ENCODE data around the gene PAK2.
"Not testable (repeated sequence)": the region's sequence is repeated elsewhere in the genome, so short reads cannot be mapped to it uniquely, and the experiment has no call there.

Gene PAK2

DNA sequence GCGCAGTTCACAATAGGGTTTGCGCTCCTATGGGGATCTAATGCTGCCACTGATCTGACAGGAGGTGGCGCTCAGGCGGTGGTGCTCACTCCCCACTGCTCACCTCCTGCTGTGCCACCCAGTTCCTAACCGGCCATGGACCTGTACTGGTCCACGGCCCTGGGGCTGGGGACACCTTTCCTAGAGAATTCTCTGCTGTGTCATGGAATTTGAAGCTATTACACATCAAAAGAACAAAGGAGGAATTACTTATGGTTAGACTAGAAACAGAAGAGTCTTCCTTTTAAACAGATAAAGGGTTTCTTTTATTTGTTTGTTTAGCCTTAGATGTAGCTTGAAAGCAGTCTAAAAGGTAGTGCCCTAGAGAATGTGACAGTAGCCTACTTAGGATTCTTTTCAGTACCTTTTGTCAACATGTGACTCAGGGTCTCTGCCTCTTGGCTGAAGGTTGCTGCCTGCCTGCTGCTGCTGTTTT, 50.3 kb downstream of the PAK2 start:
- no peak for DNase-seq

DNA sequence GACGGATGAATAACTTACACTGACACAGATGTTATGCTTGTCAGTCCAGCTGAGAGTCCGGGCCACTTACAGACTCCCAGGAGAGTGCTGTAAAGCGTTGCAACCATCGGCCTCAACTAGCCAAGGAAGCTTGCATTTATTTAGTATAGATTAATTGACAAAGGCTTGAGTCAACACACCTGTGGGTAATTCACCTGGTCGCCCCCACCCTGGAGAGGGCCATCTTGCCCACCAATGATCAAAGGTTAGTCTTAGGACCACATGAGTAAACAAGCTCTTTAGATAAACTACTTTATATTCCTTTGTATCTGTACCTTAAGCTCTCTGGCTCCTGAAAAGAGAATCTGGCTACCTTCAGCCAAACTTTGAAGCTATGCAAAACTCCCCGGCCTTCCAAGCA, 51.0 kb downstream of the PAK2 start:
- DNase-seq: no peak

DNA sequence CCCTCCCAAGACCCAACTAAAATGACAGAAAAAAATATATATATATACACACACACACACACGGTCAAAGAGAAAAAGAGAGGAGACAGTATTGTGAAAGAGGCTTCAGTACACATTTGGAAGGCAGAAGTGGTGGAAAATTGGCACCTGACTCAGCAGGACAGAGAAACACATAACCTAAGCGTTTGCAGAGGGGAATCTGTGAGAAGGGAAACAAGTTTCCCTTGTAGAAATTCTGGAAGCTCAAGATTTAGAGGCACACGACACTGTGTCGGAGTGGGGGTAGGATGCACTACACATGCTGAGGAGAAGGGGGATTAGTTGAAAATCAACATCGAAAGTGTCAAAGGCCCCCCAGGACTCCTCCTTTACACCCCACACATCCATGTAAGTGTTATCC, 53.1 kb downstream of the PAK2 start:
- peak; percentile 15 for DNase-seq

DNA sequence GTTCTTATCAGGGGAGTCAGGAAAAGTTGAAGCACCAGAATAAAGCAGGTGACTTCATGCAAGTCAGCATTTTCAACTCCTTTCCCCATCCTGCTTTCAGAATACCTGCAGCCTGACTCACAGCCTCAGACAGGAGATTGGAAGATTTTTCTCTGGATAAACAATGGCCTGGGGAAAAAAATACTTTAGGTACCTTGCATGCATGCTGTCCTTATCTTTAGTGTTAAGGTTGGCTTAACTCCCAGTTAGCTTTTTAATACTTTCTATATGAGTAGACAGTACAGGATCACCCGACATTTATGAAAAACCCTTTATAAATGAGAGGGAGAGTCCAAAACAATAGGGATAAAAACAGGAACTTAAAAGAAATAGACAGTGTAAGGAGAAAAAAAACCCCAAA, 53.6 kb downstream of the PAK2 start:
- DNase-seq: no peak

DNA sequence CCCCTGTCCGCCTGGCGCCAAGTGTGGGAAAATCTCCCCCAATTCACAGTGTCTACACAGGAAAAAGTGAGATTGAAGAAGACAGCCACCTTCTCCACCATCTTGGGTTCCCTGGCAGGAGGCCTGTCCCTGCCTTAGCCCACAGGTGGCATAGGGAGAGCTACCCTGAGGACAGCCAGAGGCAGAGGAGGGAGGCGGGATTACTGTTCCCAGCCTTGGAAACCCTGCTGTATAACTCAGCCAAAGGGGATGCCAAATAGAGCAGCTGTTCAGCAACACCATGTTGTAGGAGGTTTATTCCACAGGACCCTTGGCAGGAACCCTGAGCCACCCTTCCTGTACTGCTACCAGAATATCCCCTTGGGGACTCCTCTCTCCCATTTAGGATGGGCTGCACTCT, 54.8 kb downstream of the PAK2 start:
- DNase-seq: no peak

DNA sequence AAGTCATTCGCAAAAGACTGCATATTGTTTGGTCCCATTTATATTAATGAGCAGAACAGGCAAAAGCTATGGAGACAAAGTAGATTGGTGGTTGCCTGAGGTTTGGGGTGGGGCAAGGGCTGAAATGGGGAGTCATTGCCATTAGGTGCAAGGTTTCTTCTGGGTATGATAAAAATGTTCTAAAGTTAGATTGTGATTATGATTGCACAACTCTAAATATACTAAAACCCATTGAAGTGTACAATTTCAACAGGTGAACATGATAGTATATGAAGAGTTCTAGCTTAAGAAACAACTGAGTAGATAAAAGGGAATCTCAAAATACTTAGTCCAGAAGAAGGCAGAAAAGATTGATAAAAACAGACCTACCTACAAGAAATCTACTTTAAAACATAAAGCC, 56.7 kb downstream of the PAK2 start:
- no peak for DNase-seq

DNA sequence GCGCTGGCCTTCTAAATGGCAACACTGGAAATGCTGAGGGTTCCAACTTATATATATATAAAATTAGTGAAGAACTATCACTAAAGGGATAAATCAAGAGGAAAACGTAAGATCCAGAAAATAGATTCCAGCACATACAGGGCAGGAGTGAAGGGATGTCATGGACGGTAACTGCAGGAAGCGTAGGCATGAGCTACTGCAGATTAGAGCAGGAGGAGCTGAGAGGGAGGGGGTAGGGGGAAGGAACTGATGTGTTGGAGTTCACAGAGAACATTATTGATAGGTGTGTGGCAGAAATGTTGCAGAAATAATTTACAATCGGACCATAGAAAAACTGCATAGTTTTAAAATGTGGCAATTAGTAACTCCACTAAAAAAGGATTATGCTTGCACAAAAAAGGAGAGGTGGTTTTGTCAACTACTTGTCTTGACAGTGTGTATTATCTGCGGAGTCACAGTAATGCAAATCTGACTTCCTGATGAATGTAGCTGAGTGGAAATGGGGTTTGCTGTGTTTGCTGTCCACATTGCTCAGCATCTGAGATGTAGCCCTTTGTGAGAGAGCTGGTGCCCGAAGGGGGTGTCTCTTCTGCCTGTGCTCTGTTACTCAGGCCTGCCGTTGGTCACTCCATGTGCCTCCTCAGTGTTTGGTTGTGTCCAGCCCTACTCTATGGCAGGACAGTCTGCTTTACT, 61.2 kb downstream of the PAK2 start:
- DNase-seq: no peak

DNA sequence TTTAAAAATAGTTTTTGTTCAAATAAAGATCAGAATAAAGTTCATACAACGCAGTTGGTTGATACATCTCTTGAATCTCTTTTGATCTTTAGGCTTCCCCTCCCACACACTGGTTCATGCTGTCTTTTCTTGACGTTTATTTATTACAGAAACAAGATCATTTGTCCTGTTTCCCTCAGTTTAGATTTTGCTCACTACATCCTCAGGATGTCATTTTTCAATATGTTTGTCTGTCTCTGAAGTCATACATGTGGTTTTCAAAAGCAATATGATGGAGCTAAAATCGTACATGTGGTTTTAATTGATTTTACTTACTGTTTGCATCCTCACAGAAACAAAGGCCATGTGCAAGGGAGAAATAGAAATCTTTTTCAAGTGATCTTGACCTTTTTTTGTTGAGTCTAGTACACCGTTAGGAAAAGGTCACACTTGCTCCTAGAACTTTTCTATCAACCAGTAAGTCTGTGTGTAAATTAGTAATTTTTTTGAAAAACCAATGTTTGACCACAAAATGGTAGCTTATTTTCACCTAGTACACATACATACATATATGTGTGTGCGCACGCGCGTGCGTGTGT, 64.3 kb downstream of the PAK2 start:
- no peak for DNase-seq

DNA sequence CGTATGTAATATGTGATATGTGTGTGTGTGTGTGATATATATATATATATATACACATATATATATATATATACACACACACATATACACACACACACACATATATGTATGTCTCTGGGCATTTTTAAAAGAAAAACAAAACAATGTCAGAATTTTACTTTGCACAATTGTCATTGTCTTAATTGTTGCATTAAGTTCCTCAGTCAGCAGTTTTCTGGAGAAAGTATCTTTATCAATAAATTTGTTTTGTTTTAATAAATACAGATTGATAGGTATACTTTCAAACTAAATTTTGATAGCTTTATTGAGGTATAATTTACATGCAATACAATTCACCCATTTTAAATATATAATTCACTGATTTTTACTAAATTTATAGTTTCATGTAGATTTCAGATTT, 65.1 kb downstream of the PAK2 start:
- DNase-seq: no peak

DNA sequence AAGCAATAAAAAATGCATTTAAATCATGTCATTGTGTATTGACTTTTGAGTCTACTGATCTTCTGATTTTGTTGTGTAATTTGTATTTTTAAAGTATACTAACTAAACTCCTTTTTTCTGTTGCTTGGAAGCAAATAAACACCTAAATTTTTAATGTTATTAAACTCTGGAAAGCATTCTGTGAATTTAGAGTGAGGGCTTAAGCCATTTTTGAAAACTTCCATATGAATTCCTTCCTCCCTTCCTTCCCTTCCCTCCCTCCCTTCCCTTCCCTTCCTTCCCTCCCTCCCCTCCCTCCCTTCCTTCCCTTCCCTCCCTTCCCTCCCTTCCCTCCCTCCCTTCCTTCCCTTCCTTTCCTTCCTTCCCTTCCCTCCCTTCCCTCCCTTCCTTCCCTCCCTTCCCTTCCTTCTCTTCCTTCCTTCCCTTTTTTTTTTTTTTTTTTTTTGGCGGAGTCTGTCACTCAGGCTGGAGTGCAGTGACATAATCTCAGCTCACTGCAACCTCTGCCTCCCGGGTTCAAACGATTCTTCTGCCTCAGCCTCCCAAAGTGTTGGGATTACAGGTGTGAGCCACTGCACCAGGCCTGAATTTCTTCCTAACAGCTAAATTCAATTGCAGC, 71.4 kb downstream of the PAK2 start:
- DNase-seq: no peak

DNA sequence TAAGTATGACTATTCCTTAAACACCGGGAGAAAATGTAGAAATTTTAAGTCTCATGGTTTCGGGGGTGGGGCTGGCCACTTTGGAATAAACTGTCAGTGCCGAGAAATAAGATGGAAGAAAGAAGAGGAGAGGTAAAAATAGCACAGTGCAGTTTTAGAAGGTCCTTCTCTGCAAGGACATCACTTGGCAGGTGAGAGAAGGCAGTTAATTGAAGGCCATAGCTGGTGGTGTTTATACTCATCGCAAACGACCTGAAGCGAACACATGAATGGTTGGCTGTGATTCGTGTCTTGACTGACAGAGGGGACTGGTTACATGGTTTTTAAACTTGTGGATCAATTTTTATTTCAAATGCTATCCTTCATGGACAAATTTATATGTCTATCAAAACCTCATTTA, 73.2 kb downstream of the PAK2 start:
- no peak for DNase-seq

DNA sequence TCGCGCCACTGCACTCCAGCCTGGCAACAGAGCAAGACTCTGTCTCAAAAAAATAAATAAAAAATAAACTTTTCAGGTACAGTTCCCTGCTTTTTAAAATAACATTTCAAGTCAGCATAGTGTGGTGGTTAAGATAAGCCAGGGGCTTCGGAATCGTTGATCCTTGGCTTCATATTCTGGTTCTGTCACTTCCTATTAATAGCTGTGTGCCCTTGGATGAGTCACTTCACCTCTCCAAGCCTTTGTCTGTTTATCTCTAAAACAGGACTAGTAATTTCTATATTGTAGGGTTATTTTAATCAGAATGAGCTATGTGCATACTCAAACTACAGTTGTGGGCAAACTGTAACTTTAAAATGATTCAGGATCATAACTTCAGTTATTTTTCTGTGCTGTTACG, 74.2 kb downstream of the PAK2 start:
- DNase-seq: no peak

DNA sequence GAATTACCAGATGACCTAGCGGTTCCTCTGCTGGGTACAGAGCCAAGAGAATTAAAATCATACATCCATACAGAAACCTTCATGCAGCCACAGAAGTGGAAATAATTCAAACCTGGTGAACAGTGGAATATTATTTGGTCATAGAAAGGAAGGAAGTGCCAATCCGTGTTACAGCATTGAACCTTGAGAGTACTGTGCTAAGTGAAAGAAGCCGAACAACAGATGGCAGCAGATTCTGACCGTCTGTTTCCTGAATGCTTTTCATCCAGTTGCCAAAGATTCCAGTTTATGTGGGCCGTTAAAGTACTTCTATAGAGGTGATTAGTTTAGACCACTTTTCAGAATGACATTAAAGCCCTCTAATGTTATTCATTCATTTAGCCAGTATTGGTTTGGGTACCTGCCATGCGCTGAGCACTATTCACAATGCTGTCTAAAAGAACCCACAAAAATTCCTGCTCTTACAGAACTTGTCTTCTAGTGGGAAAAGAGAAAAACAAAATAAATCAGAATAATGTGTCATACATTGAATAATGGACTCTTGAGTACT, 82.2 kb downstream of the PAK2 start:
- no peak for DNase-seq

DNA sequence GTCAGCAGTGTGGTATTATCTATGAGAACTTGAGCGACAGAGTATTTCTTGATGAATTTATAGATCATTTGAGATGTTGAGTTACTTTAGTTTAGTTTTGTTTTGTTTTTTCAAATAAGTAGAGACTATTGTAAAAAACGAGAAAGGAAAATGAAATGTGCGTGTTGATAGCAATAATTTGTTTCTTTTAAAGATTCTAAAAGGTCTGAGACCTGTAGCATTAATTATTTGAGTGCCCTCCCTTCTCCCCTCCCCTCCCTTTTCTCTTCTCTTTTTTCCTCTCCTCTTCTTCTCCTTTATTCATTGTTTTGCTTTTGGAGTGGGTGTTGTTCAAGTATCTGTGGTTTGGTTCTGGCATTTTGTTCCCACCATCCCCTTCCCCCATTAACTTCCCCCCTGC, 90.0 kb downstream of the PAK2 start:
- DNase-seq: not testable (repeated sequence)

DNA sequence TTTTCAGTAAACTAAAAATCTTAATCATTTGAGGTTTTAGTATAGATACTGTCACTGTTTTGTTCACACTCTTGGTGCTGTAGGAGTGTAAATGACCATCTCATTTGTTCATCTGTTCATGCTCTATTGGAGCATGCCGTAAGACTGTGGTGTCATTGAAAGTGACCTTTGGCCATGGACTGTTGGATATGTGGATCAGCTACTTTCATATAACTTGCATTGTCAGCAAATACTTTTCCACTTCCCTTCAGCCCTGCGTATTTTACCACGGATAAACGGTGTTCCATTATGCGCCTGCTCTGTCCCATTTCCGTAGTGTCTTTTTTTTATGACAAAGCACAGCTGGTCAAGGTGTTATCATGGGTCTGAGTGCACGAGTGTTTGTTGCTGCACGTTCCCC, 95.4 kb downstream of the PAK2 start:
- no peak for DNase-seq

DNA sequence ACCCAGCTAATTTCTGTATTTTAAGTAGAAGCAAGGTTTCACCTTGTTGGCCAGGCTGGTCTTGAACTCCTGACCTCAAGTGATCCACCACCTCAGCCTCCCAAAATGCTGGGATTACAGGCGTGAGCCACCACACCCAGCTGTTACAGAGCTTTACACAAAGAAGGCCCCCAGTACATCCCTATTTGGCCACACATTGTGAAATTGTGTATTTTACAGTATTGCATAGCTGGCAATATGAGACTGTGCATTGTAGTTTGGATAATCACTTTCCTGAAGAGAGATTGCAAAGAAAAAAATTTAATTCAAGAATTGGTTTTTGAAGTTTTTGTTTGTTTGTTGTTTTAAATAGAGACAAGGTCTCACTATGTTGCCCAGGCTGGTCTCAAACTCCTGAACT, 97.0 kb downstream of the PAK2 start:
- DNase-seq: not testable (repeated sequence)

DNA sequence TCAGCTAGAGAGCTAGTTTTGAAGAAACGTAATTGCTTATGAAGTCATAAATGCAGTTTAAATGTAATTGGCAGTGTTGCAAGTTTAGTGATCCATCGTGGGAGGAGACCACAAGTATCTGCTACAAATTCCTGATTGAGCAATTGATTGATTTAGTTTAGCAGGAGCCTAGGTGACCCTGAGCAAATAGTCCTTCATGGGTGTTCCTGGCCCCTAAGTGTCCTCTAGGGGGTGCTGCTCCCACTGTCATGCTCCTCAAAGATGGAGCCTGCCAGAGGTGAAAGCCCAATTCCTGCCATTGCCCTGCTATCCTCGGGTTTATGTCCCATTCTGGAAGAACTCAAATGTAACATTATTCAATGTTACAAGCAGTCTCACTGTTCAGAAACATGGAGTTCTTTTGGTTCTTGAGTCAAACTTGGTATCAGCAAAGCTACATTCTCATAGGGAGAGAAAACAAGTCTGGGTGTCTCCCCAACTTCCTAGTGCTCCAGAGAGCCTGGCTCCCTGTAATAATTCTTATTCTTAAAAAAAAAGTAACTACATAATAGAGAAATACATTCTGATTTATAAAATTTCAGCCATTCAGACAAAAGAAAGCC, 98.3 kb downstream of the PAK2 start:
- DNase-seq: peak; percentile 59

DNA sequence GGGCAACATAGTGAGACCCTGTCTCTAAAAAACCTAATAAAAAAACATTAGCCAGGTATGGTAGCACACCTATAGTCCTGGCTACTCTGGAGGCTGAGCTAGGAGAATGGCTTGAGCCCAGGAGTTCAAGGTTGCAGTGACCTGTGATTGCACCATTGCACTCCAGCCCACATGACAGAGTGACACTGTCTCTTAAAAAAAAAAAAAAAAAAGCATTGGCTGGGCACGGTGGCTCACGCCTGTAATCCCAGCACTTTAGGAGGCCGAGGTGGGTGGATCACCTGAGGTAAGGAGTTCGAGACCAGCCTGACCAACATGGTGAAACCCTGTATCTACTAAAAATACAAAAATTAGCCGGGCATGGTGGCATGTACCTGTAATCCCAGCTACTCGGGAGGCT, 99.7 kb downstream of the PAK2 start:
- DNase-seq: not testable (repeated sequence)

DNA sequence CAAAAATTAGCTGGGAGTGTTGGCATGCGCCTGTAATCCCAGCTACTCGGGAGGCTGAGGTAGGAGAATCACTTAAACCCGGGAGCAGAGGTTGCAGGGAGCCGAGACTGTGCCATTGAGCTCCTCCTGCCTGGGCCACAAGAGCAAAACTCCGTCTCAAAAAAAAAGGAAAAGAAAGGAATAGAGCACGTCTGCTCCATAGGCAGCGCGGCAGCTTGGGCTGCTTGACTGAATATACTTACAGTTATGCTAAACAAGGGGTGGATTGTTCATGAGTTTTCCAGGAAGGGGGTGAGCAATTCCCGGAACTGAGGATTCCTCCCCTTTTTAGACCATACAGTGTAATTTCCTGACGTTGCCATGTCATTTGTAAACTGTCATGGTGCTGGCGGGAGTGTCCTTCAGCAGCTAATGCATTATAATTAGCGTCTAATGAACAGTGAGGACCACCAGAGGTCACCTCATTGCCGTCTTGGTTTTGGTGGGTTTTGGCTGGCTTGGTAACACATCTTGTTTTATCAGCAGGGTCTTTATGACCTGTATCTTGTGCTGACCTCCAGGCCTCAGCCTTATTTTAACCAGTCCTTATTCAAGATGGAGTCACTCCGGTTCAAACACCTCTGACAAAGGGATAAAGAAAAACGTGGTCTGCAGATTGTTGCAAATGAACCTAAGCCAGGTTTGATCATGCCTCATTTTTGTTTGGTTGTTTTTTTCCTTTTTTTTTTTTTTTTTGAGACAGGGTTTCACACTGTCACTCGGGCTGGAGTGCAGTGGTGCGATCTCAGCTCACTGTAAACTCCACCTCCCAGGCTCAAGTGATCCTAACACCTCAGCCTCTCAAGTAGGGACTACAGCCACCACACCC, 103.1 kb downstream of the PAK2 start:
- DNase-seq: peak; percentile 11

DNA sequence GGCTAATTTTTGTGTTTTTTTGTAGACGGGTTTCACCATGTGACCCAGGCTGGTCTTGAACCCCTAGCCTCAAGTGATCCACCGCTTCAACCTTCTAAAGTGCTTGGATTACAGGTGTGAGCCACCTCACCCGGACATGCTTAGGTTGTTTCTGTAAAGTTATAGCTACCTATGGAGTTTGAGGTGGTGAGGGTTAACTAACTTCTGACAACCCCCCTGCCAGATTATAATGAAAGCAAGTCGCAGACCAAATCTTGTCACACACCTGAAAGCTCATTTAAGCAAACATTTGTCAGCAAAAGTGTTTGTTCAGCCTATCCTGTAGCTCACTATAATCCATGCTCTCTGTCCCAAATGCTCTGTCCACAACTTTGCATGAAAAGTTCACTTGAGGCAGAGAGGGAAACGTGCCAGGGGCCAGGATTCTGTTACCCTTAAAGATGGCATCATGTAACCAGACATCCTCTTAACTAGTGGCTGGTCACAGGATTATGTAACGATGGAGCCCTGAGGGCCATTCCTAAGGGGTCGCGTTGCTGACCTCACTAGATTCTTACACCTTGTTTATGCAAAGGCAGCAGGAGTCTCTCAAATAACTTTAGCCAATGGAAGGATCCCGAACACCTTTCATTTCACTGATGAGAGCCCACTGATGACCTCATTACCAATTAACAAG, 103.9 kb downstream of the PAK2 start:
- DNase-seq: no peak

DNA sequence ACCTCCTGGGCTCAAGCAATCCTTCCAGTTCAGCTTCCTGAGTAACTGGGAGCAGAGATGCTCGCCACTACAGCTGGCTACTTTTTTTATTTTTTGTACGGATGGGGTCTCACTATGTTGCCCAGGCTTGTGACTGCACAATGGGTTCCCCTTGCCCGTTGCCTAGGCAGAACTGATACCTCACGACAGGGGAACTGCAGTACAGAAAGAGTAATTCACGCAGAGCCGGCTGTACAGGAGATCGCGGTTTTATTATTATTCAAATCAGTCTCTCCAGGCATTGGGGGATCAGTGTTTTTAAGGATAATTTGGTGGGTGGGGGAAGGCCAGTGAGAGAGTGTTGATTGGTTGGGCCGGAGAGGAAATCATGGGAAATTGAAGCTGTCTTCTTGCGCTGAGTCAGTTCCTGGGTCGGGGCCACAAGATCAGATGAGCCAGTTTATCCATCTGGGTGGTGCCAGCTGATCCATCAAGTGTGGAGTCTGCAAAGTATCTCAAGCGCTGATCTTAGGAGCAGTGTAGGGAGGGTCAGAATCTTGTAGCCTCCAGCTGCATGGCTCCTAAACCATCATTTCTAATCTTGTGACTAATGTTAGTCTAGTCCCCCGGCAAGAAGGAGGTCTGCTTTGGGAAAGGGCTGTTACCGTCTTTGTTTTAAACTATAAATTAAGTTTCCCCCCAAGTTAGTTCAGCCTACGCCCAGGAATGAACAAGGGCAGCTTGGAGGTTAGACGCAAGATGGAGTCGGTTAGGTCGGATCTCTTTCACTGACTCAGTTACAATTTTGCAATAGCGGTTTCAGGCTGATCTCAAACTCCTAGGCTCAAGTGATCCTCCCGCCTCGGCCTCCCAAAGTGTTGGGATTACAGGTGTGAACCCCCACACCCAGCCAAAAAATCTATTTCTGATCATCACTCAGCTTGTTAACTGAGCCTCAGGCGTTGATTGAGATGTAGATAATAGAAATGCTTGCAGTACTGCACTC, 104.9 kb downstream of the PAK2 start:
- DNase-seq: not testable (repeated sequence)

Measured in MV-4-11 (cell line).